ENCODE measurements around the gene GSK3B. TPM values are rescaled to one million over a fixed set of nuclear protein-coding genes. Genes with fewer than 3 reads are reported as not detected.
"Not testable (repeated sequence)": the region's sequence is repeated elsewhere in the genome, so short reads cannot be mapped to it uniquely, and the experiment has no call there.

GSK3B gene
- polyA plus RNA-seq, 1 donor, result 31.4 TPM

- Histone ChIP-seq H3K27me3 (ENCODE audit: control insufficient read depth, insufficient read depth, low read length) (no peaks in the 10 kb centered on the region), H3K4me3 (ENCODE audit: low read length) (no peak overlapping the region), H3K9me3 (ENCODE audit: control insufficient read depth, low read depth, low read length) (no peaks in the 10 kb centered on the region), H3K27ac (ENCODE audit: low read length) (no peak overlapping the region), H3K36me3 (ENCODE audit: control insufficient read depth, insufficient read depth, low read length) (no peaks in the 10 kb centered on the region), H3K4me1 (ENCODE audit: control insufficient read depth, insufficient read depth, low read length) (no peaks in the 10 kb centered on the region)
- DNase-seq, result no peak
- no CpG with 5 or more reads among the region's 3 CpGs for WGBS (ENCODE audit: insufficient coverage, low lambda C conversion rate)
Measured at GRCh38 chr3:120059081-120059864, 35.0 kb downstream of the GSK3B start.

- no peaks in the 10 kb centered on the region for H3K9me3 ChIP-seq (ENCODE audit: control insufficient read depth, low read depth, low read length)
- WGBS (ENCODE audit: insufficient coverage, low lambda C conversion rate), result no CpG with 5 or more reads among the region's 1 CpG
- no peak overlapping the region for H3K27ac ChIP-seq (ENCODE audit: low read length)
- H3K36me3 ChIP-seq (ENCODE audit: control insufficient read depth, insufficient read depth, low read length), result no peaks in the 10 kb centered on the region
- H3K4me1 ChIP-seq (ENCODE audit: control insufficient read depth, insufficient read depth, low read length), result no peaks in the 10 kb centered on the region
- no peaks in the 10 kb centered on the region for H3K27me3 ChIP-seq (ENCODE audit: control insufficient read depth, insufficient read depth, low read length)
- DNase-seq, result no peak
- no peak overlapping the region for H3K4me3 ChIP-seq (ENCODE audit: low read length)
Measured at GRCh38 chr3:120057626-120058025, 36.6 kb downstream of the GSK3B start.

GRCh38 chr3:120057029-120057428, 37.2 kb downstream of the GSK3B start:
- Histone ChIP-seq H3K27ac (ENCODE audit: low read length) (no peak overlapping the region), H3K27me3 (ENCODE audit: control insufficient read depth, insufficient read depth, low read length) (no peaks in the 10 kb centered on the region), H3K4me1 (ENCODE audit: control insufficient read depth, insufficient read depth, low read length) (no peaks in the 10 kb centered on the region), H3K4me3 (ENCODE audit: low read length) (no peak overlapping the region), H3K36me3 (ENCODE audit: control insufficient read depth, insufficient read depth, low read length) (no peaks in the 10 kb centered on the region), H3K9me3 (ENCODE audit: control insufficient read depth, low read depth, low read length) (no peaks in the 10 kb centered on the region)
- 100% methylated on average over 4 of the region's 7 CpGs for whole genome bisulfite sequencing (ENCODE audit: insufficient coverage, low lambda C conversion rate)
- DNase-seq, result no peak

GRCh38 chr3:120053647-120054046, 40.6 kb downstream of the GSK3B start:
- not testable (repeated sequence) for H3K27me3 ChIP-seq (ENCODE audit: control insufficient read depth, insufficient read depth, low read length)
- WGBS (ENCODE audit: insufficient coverage, low lambda C conversion rate), result 100% methylated on average over 1 of the region's 7 CpGs

GRCh38 chr3:120052677-120053076, 41.6 kb downstream of the GSK3B start:
- no peaks in the 10 kb centered on the region for H3K36me3 ChIP-seq (ENCODE audit: control insufficient read depth, insufficient read depth, low read length)

More at GRCh38 chr3:120053647-120054046, 40.6 kb downstream of the GSK3B start:
- not testable (repeated sequence) for H3K27ac ChIP-seq (ENCODE audit: low read length); DNase-seq; H3K4me3 ChIP-seq (ENCODE audit: low read length); H3K9me3 ChIP-seq (ENCODE audit: control insufficient read depth, low read depth, low read length); H3K4me1 ChIP-seq (ENCODE audit: control insufficient read depth, insufficient read depth, low read length); H3K36me3 ChIP-seq (ENCODE audit: control insufficient read depth, insufficient read depth, low read length)

GRCh38 chr3:120052225-120052624, 42.0 kb downstream of the GSK3B start:
- Histone ChIP-seq H3K27ac (ENCODE audit: low read length) (no peak overlapping the region), H3K4me3 (ENCODE audit: low read length) (no peak overlapping the region), H3K36me3 (ENCODE audit: control insufficient read depth, insufficient read depth, low read length) (no peaks in the 10 kb centered on the region), H3K9me3 (ENCODE audit: control insufficient read depth, low read depth, low read length) (no peaks in the 10 kb centered on the region), H3K27me3 (ENCODE audit: control insufficient read depth, insufficient read depth, low read length) (no peaks in the 10 kb centered on the region), H3K4me1 (ENCODE audit: control insufficient read depth, insufficient read depth, low read length) (no peaks in the 10 kb centered on the region)
- no CpG with 5 or more reads among the region's 2 CpGs for WGBS (ENCODE audit: insufficient coverage, low lambda C conversion rate)
- no peak for DNase-seq

More at GRCh38 chr3:120052677-120053076, 41.6 kb downstream of the GSK3B start:
- no peak for DNase-seq
- WGBS (ENCODE audit: insufficient coverage, low lambda C conversion rate), result 100% methylated on average over 1 of the region's 3 CpGs
- Histone ChIP-seq H3K4me3 (ENCODE audit: low read length) (no peak overlapping the region), H3K9me3 (ENCODE audit: control insufficient read depth, low read depth, low read length) (no peaks in the 10 kb centered on the region), H3K27ac (ENCODE audit: low read length) (no peak overlapping the region), H3K27me3 (ENCODE audit: control insufficient read depth, insufficient read depth, low read length) (no peaks in the 10 kb centered on the region), H3K4me1 (ENCODE audit: control insufficient read depth, insufficient read depth, low read length) (no peaks in the 10 kb centered on the region)

- H3K4me3 ChIP-seq (ENCODE audit: low read length); H3K36me3 ChIP-seq (ENCODE audit: control insufficient read depth, insufficient read depth, low read length); H3K4me1 ChIP-seq (ENCODE audit: control insufficient read depth, insufficient read depth, low read length); H3K27ac ChIP-seq (ENCODE audit: low read length); H3K27me3 ChIP-seq (ENCODE audit: control insufficient read depth, insufficient read depth, low read length); DNase-seq; H3K9me3 ChIP-seq (ENCODE audit: control insufficient read depth, low read depth, low read length): not testable (repeated sequence)
- 40% methylated on average over 2 of the region's 5 CpGs for WGBS (ENCODE audit: insufficient coverage, low lambda C conversion rate)
Measured at GRCh38 chr3:120051570-120051969, 42.7 kb downstream of the GSK3B start.

- Histone ChIP-seq H3K27me3 (ENCODE audit: control insufficient read depth, insufficient read depth, low read length) (no peaks in the 10 kb centered on the region), H3K9me3 (ENCODE audit: control insufficient read depth, low read depth, low read length) (peaks cover 7% of the 10 kb centered on the region), H3K4me3 (ENCODE audit: low read length) (no peak overlapping the region), H3K4me1 (ENCODE audit: control insufficient read depth, insufficient read depth, low read length) (no peaks in the 10 kb centered on the region), H3K36me3 (ENCODE audit: control insufficient read depth, insufficient read depth, low read length) (no peaks in the 10 kb centered on the region), H3K27ac (ENCODE audit: low read length) (no peak overlapping the region)
- 100% methylated on average over 1 of the region's 4 CpGs for WGBS (ENCODE audit: insufficient coverage, low lambda C conversion rate)
- no peak for DNase-seq
Measured at GRCh38 chr3:120049881-120050539, 44.2 kb downstream of the GSK3B start.

GRCh38 chr3:120049072-120049471, 45.2 kb downstream of the GSK3B start:
- Histone ChIP-seq H3K4me3 (ENCODE audit: low read length) (no peak overlapping the region), H3K9me3 (ENCODE audit: control insufficient read depth, low read depth, low read length) (peaks cover 8% of the 10 kb centered on the region), H3K36me3 (ENCODE audit: control insufficient read depth, insufficient read depth, low read length) (no peaks in the 10 kb centered on the region), H3K4me1 (ENCODE audit: control insufficient read depth, insufficient read depth, low read length) (no peaks in the 10 kb centered on the region), H3K27me3 (ENCODE audit: control insufficient read depth, insufficient read depth, low read length) (no peaks in the 10 kb centered on the region), H3K27ac (ENCODE audit: low read length) (no peak overlapping the region)
- no peak for DNase-seq
- no CpG with 5 or more reads among the region's 2 CpGs for WGBS (ENCODE audit: insufficient coverage, low lambda C conversion rate)

- Histone ChIP-seq H3K4me3 (ENCODE audit: low read length) (no peak overlapping the region), H3K36me3 (ENCODE audit: control insufficient read depth, insufficient read depth, low read length) (no peaks in the 10 kb centered on the region), H3K27ac (ENCODE audit: low read length) (no peak overlapping the region), H3K27me3 (ENCODE audit: control insufficient read depth, insufficient read depth, low read length) (no peaks in the 10 kb centered on the region), H3K9me3 (ENCODE audit: control insufficient read depth, low read depth, low read length) (peaks cover 8% of the 10 kb centered on the region), H3K4me1 (ENCODE audit: control insufficient read depth, insufficient read depth, low read length) (no peaks in the 10 kb centered on the region)
- no peak for DNase-seq
Measured at GRCh38 chr3:120048355-120049041, 45.7 kb downstream of the GSK3B start.

Measured in large intestine (tissue), 3 donors.